ENCODE data around the gene EHMT1. TPM values are rescaled to one million over a fixed set of nuclear protein-coding genes. Genes with fewer than 3 reads are reported as not detected.

The EHMT1 gene
- total and polyA plus RNA-seq, 4 donors, result 14.7 to 85.8 (median 51.0) TPM

GRCh38 chr9:137789295-137789895 is 170.6 kb downstream of the EHMT1 start:
- intact Hi-C loops (cut with DNase I), result no loop called here
- 84 to 88% methylated on average over 20 of the region's 20 CpGs for WGBS, 2 donors
- ATAC-seq (ENCODE audit: low FRiP score) (no peak), DNase-seq (no peak)
- Histone ChIP-seq H3K27me3 (ENCODE audit: control insufficient read depth in 1 of 2, insufficient read depth in 2 of 2, low read length in 1 of 2) (no peaks in the 10 kb centered on the region), H3K4me1 (ENCODE audit: control insufficient read depth in 1 of 2, insufficient read depth in 2 of 2, low read length in 2 of 2) (no peaks in the 10 kb centered on the region), H3K9me3 (ENCODE audit: control insufficient read depth, low read length) (no peaks in the 10 kb centered on the region), H3K4me3 (ENCODE audit: low read length in 2 of 2) (no peak overlapping the region), H3K36me3 (ENCODE audit: control insufficient read depth in 1 of 2, insufficient read depth in 2 of 2, low read length in 1 of 2) (peaks cover 0 to 2% of the 10 kb centered on the region in 2 donors), H3K27ac (ENCODE audit: low read depth in 1 of 2, low read length in 2 of 2) (no peak overlapping the region)

- H3K27me3 ChIP-seq (ENCODE audit: control insufficient read depth in 1 of 2, insufficient read depth in 2 of 2, low read length in 1 of 2), result no peaks in the 10 kb centered on the region
- DNase-seq (peak in 1 of 2 donors; percentile 22), ATAC-seq (ENCODE audit: low FRiP score) (no peak)
- H3K36me3 ChIP-seq (ENCODE audit: control insufficient read depth in 1 of 2, insufficient read depth in 2 of 2, low read length in 1 of 2), result peaks cover 0 to 2% of the 10 kb centered on the region in 2 donors
- no peaks in the 10 kb centered on the region for H3K9me3 ChIP-seq (ENCODE audit: control insufficient read depth, low read length)
- no peak overlapping the region for H3K27ac ChIP-seq (ENCODE audit: low read depth in 1 of 2, low read length in 2 of 2)
- no peaks in the 10 kb centered on the region for H3K4me1 ChIP-seq (ENCODE audit: control insufficient read depth in 1 of 2, insufficient read depth in 2 of 2, low read length in 2 of 2)
- H3K4me3 ChIP-seq (ENCODE audit: low read length in 2 of 2), result no peak overlapping the region
- 10 to 24% methylated on average over 7 of the region's 7 CpGs for WGBS, 2 donors
- intact Hi-C loops (cut with DNase I), result no loop called here
Measured at GRCh38 chr9:137791947-137792346, 173.1 kb downstream of the EHMT1 start.

- DNase-seq (peak in 1 of 2 donors; percentile 21), ATAC-seq (ENCODE audit: low FRiP score) (no peak)
- Histone ChIP-seq H3K4me1 (ENCODE audit: control insufficient read depth in 1 of 2, insufficient read depth in 2 of 2, low read length in 2 of 2) (no peaks in the 10 kb centered on the region), H3K9me3 (ENCODE audit: control insufficient read depth, low read length) (no peaks in the 10 kb centered on the region), H3K4me3 (ENCODE audit: low read length in 2 of 2) (no peak overlapping the region), H3K27me3 (ENCODE audit: control insufficient read depth in 1 of 2, insufficient read depth in 2 of 2, low read length in 1 of 2) (no peaks in the 10 kb centered on the region), H3K27ac (ENCODE audit: low read depth in 1 of 2, low read length in 2 of 2) (no peak overlapping the region), H3K36me3 (ENCODE audit: control insufficient read depth in 1 of 2, insufficient read depth in 2 of 2, low read length in 1 of 2) (peaks cover 0 to 2% of the 10 kb centered on the region in 2 donors)
- intact Hi-C loops (cut with DNase I), result no loop called here
- WGBS, 2 donors, result 97% methylated on average over 13 of the region's 13 CpGs
Measured at GRCh38 chr9:137793196-137793841, 174.5 kb downstream of the EHMT1 start.

GRCh38 chr9:137795156-137795666 is 176.4 kb downstream of the EHMT1 start:
- ATAC-seq (ENCODE audit: low FRiP score) (no peak), DNase-seq (peak in 1 of 2 donors; percentile 6)
- 83 to 93% methylated on average over 9 of the region's 9 CpGs for WGBS, 2 donors
- Histone ChIP-seq H3K27ac (ENCODE audit: low read depth in 1 of 2, low read length in 2 of 2) (no peak overlapping the region), H3K36me3 (ENCODE audit: control insufficient read depth in 1 of 2, insufficient read depth in 2 of 2, low read length in 1 of 2) (peaks cover 0 to 2% of the 10 kb centered on the region in 2 donors), H3K4me1 (ENCODE audit: control insufficient read depth in 1 of 2, insufficient read depth in 2 of 2, low read length in 2 of 2) (no peaks in the 10 kb centered on the region), H3K9me3 (ENCODE audit: control insufficient read depth, low read length) (no peaks in the 10 kb centered on the region), H3K27me3 (ENCODE audit: control insufficient read depth in 1 of 2, insufficient read depth in 2 of 2, low read length in 1 of 2) (no peaks in the 10 kb centered on the region), H3K4me3 (ENCODE audit: low read length in 2 of 2) (no peak overlapping the region)
- intact Hi-C loops (cut with DNase I), result no loop called here

GRCh38 chr9:137797206-137798120 is 178.7 kb downstream of the EHMT1 start:
- DNase-seq, result peak in 1 of 2 donors; percentile 33
- H3K27ac ChIP-seq (ENCODE audit: low read depth in 1 of 2, low read length in 2 of 2), result no peak overlapping the region
- 93 to 94% methylated on average over 19 of the region's 19 CpGs for WGBS, 2 donors
- ATAC-seq (ENCODE audit: low FRiP score), result no peak
- H3K36me3 ChIP-seq (ENCODE audit: control insufficient read depth in 1 of 2, insufficient read depth in 2 of 2, low read length in 1 of 2), result peaks cover 0 to 6% of the 10 kb centered on the region in 2 donors
- intact Hi-C loops (cut with DNase I), result no loop called here
- H3K4me1 ChIP-seq (ENCODE audit: control insufficient read depth in 1 of 2, insufficient read depth in 2 of 2, low read length in 2 of 2), result no peaks in the 10 kb centered on the region
- H3K27me3 ChIP-seq (ENCODE audit: control insufficient read depth in 1 of 2, insufficient read depth in 2 of 2, low read length in 1 of 2), result no peaks in the 10 kb centered on the region
- H3K4me3 ChIP-seq (ENCODE audit: low read length in 2 of 2), result no peak overlapping the region
- no peaks in the 10 kb centered on the region for H3K9me3 ChIP-seq (ENCODE audit: control insufficient read depth, low read length)

DNA sequence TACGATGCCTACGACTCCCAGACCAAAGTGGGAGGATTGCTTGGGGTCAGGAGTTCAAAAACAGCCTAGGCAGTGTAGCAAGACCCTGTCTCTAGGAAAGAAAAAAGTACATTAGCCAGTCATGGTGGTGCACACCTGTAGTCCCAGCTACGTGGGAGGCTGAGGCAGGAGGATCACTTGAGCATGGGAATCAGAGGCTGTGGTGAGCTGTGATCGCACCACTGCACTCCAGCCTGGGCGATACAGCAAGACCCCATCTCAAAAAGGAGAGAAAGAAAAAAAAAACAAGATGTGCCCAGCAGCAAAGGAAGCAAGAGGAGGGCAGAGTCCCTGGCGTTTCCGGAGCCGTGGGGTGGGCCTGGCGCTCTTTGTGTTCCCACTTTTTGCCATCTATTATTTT is 179.3 kb downstream of the EHMT1 start:
- DNase-seq (peak in 1 of 2 donors; percentile 31), ATAC-seq (ENCODE audit: low FRiP score) (no peak)
- WGBS, 2 donors, result 94 to 95% methylated on average over 9 of the region's 9 CpGs
- Histone ChIP-seq H3K36me3 (ENCODE audit: control insufficient read depth in 1 of 2, insufficient read depth in 2 of 2, low read length in 1 of 2) (peaks cover 0 to 6% of the 10 kb centered on the region in 2 donors), H3K27ac (ENCODE audit: low read depth in 1 of 2, low read length in 2 of 2) (no peak overlapping the region), H3K4me1 (ENCODE audit: control insufficient read depth in 1 of 2, insufficient read depth in 2 of 2, low read length in 2 of 2) (no peaks in the 10 kb centered on the region), H3K4me3 (ENCODE audit: low read length in 2 of 2) (no peak overlapping the region), H3K27me3 (ENCODE audit: control insufficient read depth in 1 of 2, insufficient read depth in 2 of 2, low read length in 1 of 2) (no peaks in the 10 kb centered on the region), H3K9me3 (ENCODE audit: control insufficient read depth, low read length) (no peaks in the 10 kb centered on the region)
- intact Hi-C loops (cut with DNase I), result no loop called here

DNA sequence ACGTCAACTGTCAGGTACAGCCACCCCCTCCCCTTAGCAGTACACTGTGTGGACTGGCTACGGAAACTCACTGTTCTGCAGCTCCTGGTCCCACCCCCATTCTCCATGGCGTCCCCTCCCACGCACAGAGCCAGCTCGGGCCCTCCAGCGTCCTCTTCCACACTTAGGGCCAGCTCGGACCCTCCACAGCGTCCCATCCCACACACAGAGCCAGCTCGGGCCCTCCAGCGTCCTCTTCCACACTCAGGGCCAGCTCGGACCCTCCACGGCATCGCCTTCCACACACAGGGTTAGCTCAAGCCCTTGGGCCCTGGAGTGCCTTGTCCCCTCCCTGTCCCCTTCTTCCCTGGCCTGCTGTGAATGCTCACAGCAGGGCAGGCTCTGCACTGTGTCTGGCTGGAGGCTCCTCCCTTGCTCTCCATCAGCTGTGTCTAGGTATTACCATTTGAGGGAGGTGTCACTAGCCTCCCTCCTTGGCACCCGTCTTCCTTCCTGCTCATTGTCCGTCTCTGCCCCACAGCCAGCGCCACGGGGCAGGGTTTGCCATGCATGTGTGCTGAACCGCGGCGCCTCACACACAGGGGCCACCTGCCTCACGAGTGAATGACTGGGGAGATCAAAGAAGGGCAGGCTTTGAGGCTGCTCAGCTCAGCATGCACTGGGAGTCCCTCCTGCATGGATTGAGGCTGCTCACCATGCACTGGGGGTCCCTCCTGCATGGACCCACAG is 180.3 kb downstream of the EHMT1 start:
- Histone ChIP-seq H3K27me3 (ENCODE audit: control insufficient read depth in 1 of 2, insufficient read depth in 2 of 2, low read length in 1 of 2) (no peaks in the 10 kb centered on the region), H3K4me3 (ENCODE audit: low read length in 2 of 2) (no peak overlapping the region), H3K9me3 (ENCODE audit: control insufficient read depth, low read length) (no peaks in the 10 kb centered on the region), H3K36me3 (ENCODE audit: control insufficient read depth in 1 of 2, insufficient read depth in 2 of 2, low read length in 1 of 2) (peaks cover 0 to 4% of the 10 kb centered on the region in 2 donors), H3K4me1 (ENCODE audit: control insufficient read depth in 1 of 2, insufficient read depth in 2 of 2, low read length in 2 of 2) (no peaks in the 10 kb centered on the region), H3K27ac (ENCODE audit: low read depth in 1 of 2, low read length in 2 of 2) (no peak overlapping the region)
- DNase-seq (no peak), ATAC-seq (ENCODE audit: low FRiP score) (peak; percentile 19)
- 90 to 92% methylated on average over 21 of the region's 21 CpGs for WGBS, 2 donors
- intact Hi-C loops (cut with DNase I), result no loop called here

GRCh38 chr9:137799630-137799983 is 180.8 kb downstream of the EHMT1 start:
- DNase-seq, result peak in 1 of 2 donors; percentile 61

More at GRCh38 chr9:137799630-137799983, 180.8 kb downstream of the EHMT1 start:
- Histone ChIP-seq H3K4me1 (ENCODE audit: control insufficient read depth in 1 of 2, insufficient read depth in 2 of 2, low read length in 2 of 2) (no peaks in the 10 kb centered on the region), H3K27ac (ENCODE audit: low read depth in 1 of 2, low read length in 2 of 2) (no peak overlapping the region), H3K27me3 (ENCODE audit: control insufficient read depth in 1 of 2, insufficient read depth in 2 of 2, low read length in 1 of 2) (no peaks in the 10 kb centered on the region), H3K9me3 (ENCODE audit: control insufficient read depth, low read length) (no peaks in the 10 kb centered on the region), H3K36me3 (ENCODE audit: control insufficient read depth in 1 of 2, insufficient read depth in 2 of 2, low read length in 1 of 2) (peaks cover 0 to 4% of the 10 kb centered on the region in 2 donors), H3K4me3 (ENCODE audit: low read length in 2 of 2) (no peak overlapping the region)
- intact Hi-C loops (cut with DNase I), result no loop called here
- WGBS, 2 donors, result 89 to 92% methylated on average over 12 of the region's 12 CpGs
- ATAC-seq (ENCODE audit: low FRiP score), result no peak
